Neural cell (in vitro differentiated cells): Measurements from ENCODE around the gene GALK1. TPM values are rescaled to one million over a fixed set of nuclear protein-coding genes. Genes with fewer than 3 reads are reported as not detected.

Source experiments
- H2AFZ ChIP-seq: fragments of 200-600, 300-800 bp; sonication (generic), shearing (Covaris generic); 2 replicates; pipeline ENCODE4 v1.6.0; 2014; ENCODE audit warnings: low read depth, mild to moderate bottlenecking, antibody characterized with exemption, low read length, moderate library complexity
- H3F3A ChIP-seq: fragments of 200-600 bp; shearing (Covaris generic); 2 replicates; pipeline ENCODE4 v1.6.1; 2016; ENCODE audit warnings: mild to moderate bottlenecking, moderate library complexity, mixed read lengths, antibody characterized with exemption, low read length; ENCODE audit not compliant: insufficient read depth, poor library complexity, severe bottlenecking
- H3K27ac ChIP-seq: fragments of 200-600, 300-800 bp; sonication (generic), shearing (Covaris generic); 2 replicates; pipeline ENCODE4 v1.5.1; 2014; ENCODE audit warnings: mild to moderate bottlenecking, low read length, moderate library complexity
- H3K27me3 ChIP-seq: fragments of 300-800, 200-600 bp; sonication (generic), shearing (Covaris generic); 2 replicates; pipeline ENCODE4 v1.6.0; 2014; ENCODE audit warnings: mild to moderate bottlenecking, low read depth, low read length, moderate library complexity; ENCODE audit not compliant: insufficient read depth
- H3K36me3 ChIP-seq: fragments of 300-800, 200-600 bp; sonication (generic), shearing (Covaris generic); 2 replicates; pipeline ENCODE4 v1.5.1; 2014; ENCODE audit warnings: mild to moderate bottlenecking, antibody characterized with exemption, low read length, moderate library complexity; ENCODE audit not compliant: insufficient read depth
- H3K4me2 ChIP-seq: fragments of 300-800, 200-600 bp; sonication (generic), shearing (Covaris generic); 2 replicates; pipeline ENCODE4 v1.6.0; 2014; ENCODE audit warnings: mild to moderate bottlenecking, low read length
- H3K4me3 ChIP-seq: fragments of 300-800, 200-600 bp; sonication (generic), shearing (Covaris generic); 2 replicates; pipeline ENCODE4 v1.5.1; 2014; ENCODE audit warnings: mild to moderate bottlenecking, low read length, moderate library complexity
- H3K79me2 ChIP-seq: fragments of 200-600 bp; shearing (Covaris generic); replicated peaks from 2 replicates; pipeline ENCODE4 v1.6.0; 2014; ENCODE audit warnings: mild to moderate bottlenecking, low read length, moderate library complexity; ENCODE audit not compliant: insufficient read depth
- H3K9ac ChIP-seq: fragments of 300-800, 200-600 bp; sonication (generic), shearing (Covaris generic); 2 replicates; pipeline ENCODE4 v1.6.1; 2016; ENCODE audit warnings: mild to moderate bottlenecking, low read length, mixed read lengths
- H3K9me2 ChIP-seq: fragments of 200-600 bp; shearing (Covaris generic); 2 replicates; pipeline ENCODE4 v1.6.1; 2016; ENCODE audit warnings: mild to moderate bottlenecking, low read length, mixed read lengths; ENCODE audit not compliant: insufficient read depth
- H3K9me3 ChIP-seq: fragments of 200-600, 300-800 bp; sonication (generic), shearing (Covaris generic); 2 replicates; pipeline ENCODE4 v1.6.1; 2016; ENCODE audit warnings: mild to moderate bottlenecking, mixed run types, low read length, moderate library complexity, mixed read lengths
- H4K20me1 ChIP-seq: fragments of 200-600 bp; shearing (Covaris generic); 2 replicates; pipeline ENCODE4 v1.6.1; 2016; ENCODE audit warnings: mild to moderate bottlenecking, mixed run types; ENCODE audit not compliant: insufficient read depth
- CTCF ChIP-seq: fragments of 450-650 bp; IDR thresholded peaks from 2 replicates; pipeline ENCODE4 v1.5.1; 2014; ENCODE audit warnings: antibody characterized with exemption, mild to moderate bottlenecking, moderate library complexity; ENCODE audit not compliant: poor library complexity, severe bottlenecking
- EP300 ChIP-seq: fragments of 450-650 bp; conservative IDR thresholded peaks from 2 replicates; pipeline ENCODE4 v1.6.1; 2014; ENCODE audit warnings: antibody characterized with exemption, mild to moderate bottlenecking, moderate library complexity; ENCODE audit not compliant: poor library complexity, severe bottlenecking
- EZH2 ChIP-seq: fragments of 200-600, 300-800 bp; shearing (Covaris generic), sonication (generic); IDR thresholded peaks from 2 replicates; pipeline ENCODE4 v1.6.1; 2014; ENCODE audit warnings: antibody characterized with exemption, low read length, borderline replicate concordance, mild to moderate bottlenecking; ENCODE audit not compliant: insufficient read depth, poor library complexity, severe bottlenecking
- MXI1 ChIP-seq: fragments of 450-650 bp; conservative IDR thresholded peaks from 2 replicates; pipeline ENCODE4 v1.6.1; 2014; ENCODE audit warnings: antibody characterized with exemption, mild to moderate bottlenecking; ENCODE audit not compliant: poor library complexity, severe bottlenecking
- POLR2AphosphoS5 ChIP-seq: IDR thresholded peaks from 2 replicates; pipeline ENCODE4 v1.6.1; 2012
- RAD21 ChIP-seq: fragments of 450-650 bp; conservative IDR thresholded peaks from 2 replicates; pipeline ENCODE4 v1.6.1; 2014; ENCODE audit warnings: antibody characterized with exemption, mild to moderate bottlenecking, moderate library complexity
- SMC3 ChIP-seq: fragments of 450-650 bp; conservative IDR thresholded peaks from 2 replicates; pipeline ENCODE4 v1.6.1; 2014; ENCODE audit warnings: antibody characterized with exemption, mild to moderate bottlenecking, moderate library complexity; ENCODE audit not compliant: poor library complexity
- TAF1 ChIP-seq: IDR thresholded peaks from 2 replicates; pipeline ENCODE4 v1.6.1; 2012; ENCODE audit warnings: low read depth
- polyA plus RNA-seq: library from polyadenylated mRNA; depleted of rRNA; stranded (reverse); fragments of >200 nt; gene quantifications from 2 replicates; pipeline ENCODE4 v1.2.3, GENCODE V29; 2014
- TF ChIP-seq, protein P1 (sequence below): IDR thresholded peaks from 2 replicates; pipeline ENCODE4 v1.6.1; 2012; ENCODE audit warnings: borderline replicate concordance

Gene GALK1
- polyA plus RNA-seq, 1 donor from 2014 or later = 4.8 TPM

DNA sequence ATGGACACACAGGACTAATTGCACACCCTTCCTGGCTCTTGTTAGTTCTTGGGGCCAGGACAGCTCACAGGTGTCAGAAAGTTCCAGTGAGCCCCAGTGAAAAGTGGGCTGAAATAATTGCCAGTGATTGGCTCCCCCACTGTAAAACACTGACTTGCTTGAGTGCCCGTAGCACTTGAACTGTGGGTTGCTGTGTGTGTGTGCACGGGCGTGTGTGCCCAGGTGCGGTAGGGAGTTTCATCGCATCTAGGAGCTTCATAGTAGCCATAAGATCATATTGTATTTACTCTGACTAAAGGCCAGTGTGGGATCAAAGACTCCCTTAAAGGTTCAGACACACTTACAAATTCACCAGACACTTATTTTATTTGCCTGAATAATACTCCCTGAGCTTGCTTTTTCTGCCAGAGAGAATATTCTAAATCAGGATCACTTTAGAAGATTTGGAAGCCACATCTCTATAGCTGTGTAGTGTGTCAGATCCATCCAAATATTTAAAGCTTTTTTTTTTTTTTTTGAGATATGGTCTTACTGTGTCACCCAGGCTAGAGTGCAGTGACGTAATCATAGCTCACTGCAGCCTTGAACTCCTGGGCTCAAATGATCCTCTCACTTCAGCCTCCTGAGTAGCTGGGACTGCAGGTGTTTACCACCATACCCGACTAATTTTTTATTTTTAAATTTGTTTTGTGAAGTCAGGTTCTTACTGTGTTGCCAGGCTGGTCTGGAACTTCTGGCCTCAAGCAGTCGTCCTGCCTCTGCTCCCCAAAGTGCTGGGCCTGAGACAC is 31.0 kb upstream of the GALK1 start:
- Histone ChIP-seq H3K79me2 (peaks cover 49% of the 10 kb centered on the region), H4K20me1 (no peaks in the 10 kb centered on the region), H3F3A (no peaks in the 10 kb centered on the region), H3K9ac (no peak overlapping the region), H3K4me2 (no peak overlapping the region), H3K9me3 (no peaks in the 10 kb centered on the region), H3K36me3 (no peaks in the 10 kb centered on the region), H3K9me2 (no peaks in the 10 kb centered on the region), H3K4me3 (no peak overlapping the region), H3K27me3 (no peaks in the 10 kb centered on the region), H2AFZ (no peak overlapping the region), H3K27ac (no peak overlapping the region)
- no peak for TF ChIP-seq EZH2
- no peak for TF ChIP-seq SMC3
- no peak for TF ChIP-seq EP300
- no peak for TF ChIP-seq TAF1
- TF ChIP-seq POLR2AphosphoS5 = no peak
- TF ChIP-seq RAD21 = no peak
- TF ChIP-seq CTCF = no peak
- no peak for TF ChIP-seq MXI1
- TF ChIP-seq, protein P1, sequence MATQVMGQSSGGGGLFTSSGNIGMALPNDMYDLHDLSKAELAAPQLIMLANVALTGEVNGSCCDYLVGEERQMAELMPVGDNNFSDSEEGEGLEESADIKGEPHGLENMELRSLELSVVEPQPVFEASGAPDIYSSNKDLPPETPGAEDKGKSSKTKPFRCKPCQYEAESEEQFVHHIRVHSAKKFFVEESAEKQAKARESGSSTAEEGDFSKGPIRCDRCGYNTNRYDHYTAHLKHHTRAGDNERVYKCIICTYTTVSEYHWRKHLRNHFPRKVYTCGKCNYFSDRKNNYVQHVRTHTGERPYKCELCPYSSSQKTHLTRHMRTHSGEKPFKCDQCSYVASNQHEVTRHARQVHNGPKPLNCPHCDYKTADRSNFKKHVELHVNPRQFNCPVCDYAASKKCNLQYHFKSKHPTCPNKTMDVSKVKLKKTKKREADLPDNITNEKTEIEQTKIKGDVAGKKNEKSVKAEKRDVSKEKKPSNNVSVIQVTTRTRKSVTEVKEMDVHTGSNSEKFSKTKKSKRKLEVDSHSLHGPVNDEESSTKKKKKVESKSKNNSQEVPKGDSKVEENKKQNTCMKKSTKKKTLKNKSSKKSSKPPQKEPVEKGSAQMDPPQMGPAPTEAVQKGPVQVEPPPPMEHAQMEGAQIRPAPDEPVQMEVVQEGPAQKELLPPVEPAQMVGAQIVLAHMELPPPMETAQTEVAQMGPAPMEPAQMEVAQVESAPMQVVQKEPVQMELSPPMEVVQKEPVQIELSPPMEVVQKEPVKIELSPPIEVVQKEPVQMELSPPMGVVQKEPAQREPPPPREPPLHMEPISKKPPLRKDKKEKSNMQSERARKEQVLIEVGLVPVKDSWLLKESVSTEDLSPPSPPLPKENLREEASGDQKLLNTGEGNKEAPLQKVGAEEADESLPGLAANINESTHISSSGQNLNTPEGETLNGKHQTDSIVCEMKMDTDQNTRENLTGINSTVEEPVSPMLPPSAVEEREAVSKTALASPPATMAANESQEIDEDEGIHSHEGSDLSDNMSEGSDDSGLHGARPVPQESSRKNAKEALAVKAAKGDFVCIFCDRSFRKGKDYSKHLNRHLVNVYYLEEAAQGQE = no peak

GRCh38 chr17:75793460-75793859 is 28.5 kb upstream of the GALK1 start:
- no peaks in the 10 kb centered on the region for H3K36me3 ChIP-seq
- H4K20me1 ChIP-seq = no peaks in the 10 kb centered on the region
- H3K9me2 ChIP-seq = no peaks in the 10 kb centered on the region
- no peaks in the 10 kb centered on the region for H3K27me3 ChIP-seq
- no peak overlapping the region for H2AFZ ChIP-seq
- H3K9me3 ChIP-seq = no peaks in the 10 kb centered on the region
- H3F3A ChIP-seq = no peaks in the 10 kb centered on the region
- no peak overlapping the region for H3K9ac ChIP-seq
- no peak overlapping the region for H3K4me3 ChIP-seq
- H3K4me2 ChIP-seq = no peak overlapping the region
- peaks cover 73% of the 10 kb centered on the region for H3K79me2 ChIP-seq
- H3K27ac ChIP-seq = no peak overlapping the region
- TF ChIP-seq, protein P1 = no peak
- TF ChIP-seq RAD21 (no peak), POLR2AphosphoS5 (no peak), MXI1 (no peak), SMC3 (no peak)
